Heart right ventricle (tissue), 16 donors: ENCODE measurements around the gene VPS37C. TPM values are rescaled to one million over a fixed set of nuclear protein-coding genes. Genes with fewer than 3 reads are reported as not detected.

Experiments
- ATAC-seq, 8 donors: fragments of 200-7000 bp; cut with Tn5 transposase; one replicate each; pipeline ENCODE4 v1.9.1; 2020; ENCODE audit warnings: mild to moderate bottlenecking in 8 of 8, moderate library complexity in 8 of 8, moderate number of reproducible peaks in 1 of 8
- DNase-seq, 2 donors: peaks; one replicate each; pipeline ENCODE4 v3.0.0-alpha.2; 2020
- H3K27ac ChIP-seq, 10 donors: fragments of 200-600 bp; sonication (generic) in 2 of 10; one replicate each; pipeline versions ENCODE4 v1.5.0 to v1.8.0; 2020 to 2022; ENCODE audit warnings: mild to moderate bottlenecking in 3 of 10
- H3K27me3 ChIP-seq, 7 donors: fragments of 200-600 bp; one replicate each; pipeline ENCODE4 v1.8.0; 2021 to 2022; ENCODE audit warnings: mild to moderate bottlenecking in 2 of 7
- H3K36me3 ChIP-seq, 9 donors: fragments of 200-600 bp; sonication (generic) in 1 of 9; one replicate each; pipeline versions ENCODE4 v1.5.0 to v1.8.0; 2020 to 2022; ENCODE audit warnings: mild to moderate bottlenecking in 2 of 9
- H3K4me1 ChIP-seq, 9 donors: fragments of 200-600 bp; sonication (generic) in 1 of 9; one replicate each; pipeline versions ENCODE4 v1.5.0 to v1.8.0; 2020 to 2022; ENCODE audit warnings: mild to moderate bottlenecking in 4 of 9
- H3K4me3 ChIP-seq, 10 donors: fragments of 200-600 bp; sonication (generic) in 2 of 10; one replicate each; pipeline versions ENCODE4 v1.5.0 to v1.8.0; 2020 to 2022; ENCODE audit warnings: mild to moderate bottlenecking in 7 of 10, moderate library complexity in 2 of 10
- H3K9me3 ChIP-seq, 11 donors: fragments of 200-600 bp in 10 of 11; sonication (generic) in 2 of 11; one replicate each; pipeline versions ENCODE4 v1.5.0 to v1.8.0; 2013 to 2022; ENCODE audit warnings: mild to moderate bottlenecking in 2 of 11, control low read depth in 1 of 11, moderate library complexity in 1 of 11
- CTCF ChIP-seq, 9 donors: fragments of 200-600 bp; sonication (generic) in 2 of 9; IDR thresholded peaks; one replicate each; pipeline versions ENCODE4 v1.5.0 to v1.8.0; 2021 to 2022; ENCODE audit warnings: antibody characterized with exemption in 9 of 9, mild to moderate bottlenecking in 5 of 9, moderate library complexity in 1 of 9
- WGBS, 2 donors: extraction: QIAGEN DNeasy Blood & Tissue Kit; methylation state at CpG; one replicate each; pipeline ENCODE4 v1.1.7; 2013; ENCODE audit warnings: inconsistent platforms in 1 of 2; 5-methylcytosine and 5-hydroxymethylcytosine counted together
- intact Hi-C, 10 donors: fragments of 100-400 bp; cut with DNase I; formaldehyde crosslinking; loops; one replicate each; pipeline versions ENCODE4 v1.11.1 to v1.14.2; 2022
- polyA plus RNA-seq, 2 donors: library from polyadenylated mRNA; stranded (reverse); fragments of 200-250 nt; gene quantifications; one replicate each; pipeline ENCODE4 v1.2.3, GENCODE V29; 2013
- total RNA-seq, 10 donors: library from RNA; stranded (reverse); fragmentation: NEBNext Ultra II Directional in 3 of 10; extraction: Animal tissue kit (Norgen Biotek cat#: 25700) in 3 of 10; gene quantifications; one replicate each; pipeline versions ENCODE4 v1.2.1 to v1.2.4, GENCODE V29; 2021 to 2023
- donor health status: Arrhythmogenic right ventricular cardiomyopathy.
- donor health status: ischemic (EF 13 %, LVEDD 7.1; RV severe dilation, severe dysfunction).
- donor health status: healthy with polysubstance abuse.
- donor health status: DM: no; HTN: yes; CAD: no.
- donor health status: DM: no; HTN: no; CAD: no.
- donor health status: ischemic (EF 25% LVEDD 6.9; RV normal size, moderate dysfunction).
- donor health status: ischemic (EF 25% LVEDD 5.7; RV mildly dilated, moderate dysfunction).
- donor health status: healthy.
- donor health status: DM: yes; HTN: yes; CAD: no.
- donor health status: Ischemic cardiomyopathy.
- donor health status: ischemic (EF 35%, LVEDD 5.7; RV mildly dilated, moderate dysfunction).
- donor health status: nonischemic (EF 11% LVEDD 7.7; RV severe dilation, severe dysfunction).
- donor health status: DM: yes; HTN: yes; CAD: no.
- donor health status: PGD.
- donor health status: ischemic (EF 29% LVEDD 5.4; RV normal size, mild dysfunction).
- donor health status: nonischemic (EF 23%, LVEDD 6.1; RV moderate dilation, normal function).

The VPS37C gene
- total and polyA plus RNA-seq, 12 donors, result 7.7 to 21.8 (median 15.5) TPM

GRCh38 chr11:61144511-61145179, 16.6 kb downstream of the VPS37C start:
- DNase-seq (no peak), ATAC-seq (no peak)
- no peak for TF ChIP-seq CTCF (IDR thresholded peaks at IDR 0.05)
- H3K27ac ChIP-seq, result no peak overlapping the region
- no peak overlapping the region for H3K4me3 ChIP-seq
- no peaks in the 10 kb centered on the region for H3K9me3 ChIP-seq
- H3K4me1 ChIP-seq, result peaks cover 6 to 44% (median 31%) of the 10 kb centered on the region in 9 donors
- intact Hi-C loops, result no loop called here
- 92% methylated on average over 16 of the region's 16 CpGs for WGBS, 2 donors
- H3K36me3 ChIP-seq, result peaks cover 0 to 12% (median 0%) of the 10 kb centered on the region in 9 donors
- H3K27me3 ChIP-seq, result no peaks in the 10 kb centered on the region

- no peak for ATAC-seq
- Histone ChIP-seq H3K27ac (no peak overlapping the region), H3K4me3 (no peak overlapping the region), H3K9me3 (no peaks in the 10 kb centered on the region), H3K27me3 (no peaks in the 10 kb centered on the region), H3K4me1 (peaks cover 10 to 46% (median 35%) of the 10 kb centered on the region in 9 donors), H3K36me3 (peaks cover 0 to 22% (median 0%) of the 10 kb centered on the region in 9 donors)
- DNase-seq, result no peak
- no peak for TF ChIP-seq CTCF (IDR thresholded peaks at IDR 0.05)
- WGBS, 2 donors, result 97% methylated on average over 1 of the region's 1 CpG
- intact Hi-C loops, result no loop called here
Observed at GRCh38 chr11:61142424-61142823, 18.8 kb downstream of the VPS37C start.

GRCh38 chr11:61141601-61142028, 19.6 kb downstream of the VPS37C start:
- 75 to 81% methylated on average over 10 of the region's 10 CpGs for WGBS, 2 donors
- TF ChIP-seq CTCF (IDR thresholded peaks at IDR 0.05), result no peak
- no peaks in the 10 kb centered on the region for H3K27me3 ChIP-seq
- H3K9me3 ChIP-seq, result no peaks in the 10 kb centered on the region
- intact Hi-C loops, result no loop called here
- peaks cover 10 to 41% (median 31%) of the 10 kb centered on the region in 9 donors for H3K4me1 ChIP-seq
- H3K4me3 ChIP-seq, result no peak overlapping the region
- H3K36me3 ChIP-seq, result peaks cover 0 to 28% (median 0%) of the 10 kb centered on the region in 9 donors
- DNase-seq (peak in 1 of 2 donors; percentile 47), ATAC-seq (peak in 3 of 8 donors; percentile 16 to 29 (median 25))
- no peak overlapping the region for H3K27ac ChIP-seq

GRCh38 chr11:61140416-61140815, 20.8 kb downstream of the VPS37C start:
- H3K36me3 ChIP-seq, result peaks cover 0 to 30% (median 0%) of the 10 kb centered on the region in 9 donors
- H3K27ac ChIP-seq, result no peak overlapping the region
- peaks cover 10 to 41% (median 24%) of the 10 kb centered on the region in 9 donors for H3K4me1 ChIP-seq
- intact Hi-C loops, result no loop called here
- DNase-seq (no peak), ATAC-seq (no peak)
- no peak for TF ChIP-seq CTCF (IDR thresholded peaks at IDR 0.05)
- no peaks in the 10 kb centered on the region for H3K27me3 ChIP-seq
- 85 to 88% methylated on average over 4 of the region's 4 CpGs for WGBS, 2 donors
- no peaks in the 10 kb centered on the region for H3K9me3 ChIP-seq
- no peak overlapping the region for H3K4me3 ChIP-seq
